Measurements from ENCODE around the gene CPO. TPM values are rescaled to one million over a fixed set of nuclear protein-coding genes. Genes with fewer than 3 reads are reported as not detected.

CPO gene
- total RNA-seq, 1 donor = not detected

GRCh38 chr2:206991070-206991469 lies 51.8 kb downstream of the CPO start:
- H3K27me3 ChIP-seq (ENCODE audit: insufficient read depth, low read length) = no peaks in the 10 kb centered on the region
- H2AFZ ChIP-seq (ENCODE audit: low read length) = no peak overlapping the region
- DNase-seq (ENCODE audit: insufficient read length, low spot score, missing footprints) = no peak
- H3K27ac ChIP-seq (ENCODE audit: low read depth, low read length) = no peak overlapping the region
- no peaks in the 10 kb centered on the region for H3K79me2 ChIP-seq (ENCODE audit: insufficient read depth, low read length)
- no peak overlapping the region for H3K4me2 ChIP-seq (ENCODE audit: insufficient read depth, low read length)
- H3K4me3 ChIP-seq (ENCODE audit: insufficient read depth, low read length) = no peak overlapping the region
- H3K4me1 ChIP-seq (ENCODE audit: insufficient read depth, low read length) = no peaks in the 10 kb centered on the region
- H3K9me3 ChIP-seq (ENCODE audit: low read depth, low read length) = no peaks in the 10 kb centered on the region
- TF ChIP-seq, protein P1, sequence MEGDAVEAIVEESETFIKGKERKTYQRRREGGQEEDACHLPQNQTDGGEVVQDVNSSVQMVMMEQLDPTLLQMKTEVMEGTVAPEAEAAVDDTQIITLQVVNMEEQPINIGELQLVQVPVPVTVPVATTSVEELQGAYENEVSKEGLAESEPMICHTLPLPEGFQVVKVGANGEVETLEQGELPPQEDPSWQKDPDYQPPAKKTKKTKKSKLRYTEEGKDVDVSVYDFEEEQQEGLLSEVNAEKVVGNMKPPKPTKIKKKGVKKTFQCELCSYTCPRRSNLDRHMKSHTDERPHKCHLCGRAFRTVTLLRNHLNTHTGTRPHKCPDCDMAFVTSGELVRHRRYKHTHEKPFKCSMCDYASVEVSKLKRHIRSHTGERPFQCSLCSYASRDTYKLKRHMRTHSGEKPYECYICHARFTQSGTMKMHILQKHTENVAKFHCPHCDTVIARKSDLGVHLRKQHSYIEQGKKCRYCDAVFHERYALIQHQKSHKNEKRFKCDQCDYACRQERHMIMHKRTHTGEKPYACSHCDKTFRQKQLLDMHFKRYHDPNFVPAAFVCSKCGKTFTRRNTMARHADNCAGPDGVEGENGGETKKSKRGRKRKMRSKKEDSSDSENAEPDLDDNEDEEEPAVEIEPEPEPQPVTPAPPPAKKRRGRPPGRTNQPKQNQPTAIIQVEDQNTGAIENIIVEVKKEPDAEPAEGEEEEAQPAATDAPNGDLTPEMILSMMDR (IDR thresholded peaks at IDR 0.05; ENCODE audit: extremely low read depth, low read depth, low read length) = no peak
- H3K36me3 ChIP-seq (ENCODE audit: insufficient read depth, low read length) = no peaks in the 10 kb centered on the region
- no peaks in the 10 kb centered on the region for H4K20me1 ChIP-seq (ENCODE audit: insufficient read depth, low read length)

GRCh38 chr2:206993396-206993911 lies 54.1 kb downstream of the CPO start:
- Histone ChIP-seq H3K9me3 (ENCODE audit: low read depth, low read length) (no peaks in the 10 kb centered on the region), H3K4me3 (ENCODE audit: insufficient read depth, low read length) (no peak overlapping the region), H3K27me3 (ENCODE audit: insufficient read depth, low read length) (no peaks in the 10 kb centered on the region), H3K27ac (ENCODE audit: low read depth, low read length) (no peak overlapping the region), H2AFZ (ENCODE audit: low read length) (no peak overlapping the region), H3K4me2 (ENCODE audit: insufficient read depth, low read length) (no peak overlapping the region), H3K79me2 (ENCODE audit: insufficient read depth, low read length) (no peaks in the 10 kb centered on the region), H4K20me1 (ENCODE audit: insufficient read depth, low read length) (no peaks in the 10 kb centered on the region), H3K4me1 (ENCODE audit: insufficient read depth, low read length) (no peaks in the 10 kb centered on the region), H3K36me3 (ENCODE audit: insufficient read depth, low read length) (no peaks in the 10 kb centered on the region)
- TF ChIP-seq, protein P1 (IDR thresholded peaks at IDR 0.05; ENCODE audit: extremely low read depth, low read depth, low read length) = no peak
- no peak for DNase-seq (ENCODE audit: insufficient read length, low spot score, missing footprints)

DNA sequence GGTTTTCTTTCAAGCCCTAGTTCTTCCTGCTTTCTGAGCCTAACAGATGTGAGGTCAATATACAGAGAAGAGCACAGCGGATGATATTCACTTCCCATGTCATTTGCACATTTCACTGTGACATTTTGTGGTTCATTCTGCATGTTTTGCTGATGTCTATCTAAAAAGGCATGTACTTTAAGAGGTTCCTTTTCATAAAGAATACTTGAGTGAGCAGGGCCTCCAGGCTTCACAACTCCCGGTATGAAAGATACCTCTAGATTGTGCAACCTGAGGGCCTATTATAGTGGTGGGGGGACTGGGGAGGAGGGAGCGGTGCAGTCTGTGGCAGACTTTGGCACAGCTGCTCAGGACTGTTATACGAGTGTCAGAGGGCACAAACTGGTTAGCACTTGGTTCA lies 54.6 kb downstream of the CPO start:
- Histone ChIP-seq H4K20me1 (ENCODE audit: insufficient read depth, low read length) (no peaks in the 10 kb centered on the region), H3K36me3 (ENCODE audit: insufficient read depth, low read length) (no peaks in the 10 kb centered on the region), H3K4me3 (ENCODE audit: insufficient read depth, low read length) (no peak overlapping the region), H2AFZ (ENCODE audit: low read length) (no peak overlapping the region), H3K27ac (ENCODE audit: low read depth, low read length) (no peak overlapping the region), H3K9me3 (ENCODE audit: low read depth, low read length) (no peaks in the 10 kb centered on the region), H3K4me1 (ENCODE audit: insufficient read depth, low read length) (no peaks in the 10 kb centered on the region), H3K79me2 (ENCODE audit: insufficient read depth, low read length) (no peaks in the 10 kb centered on the region), H3K4me2 (ENCODE audit: insufficient read depth, low read length) (no peak overlapping the region), H3K27me3 (ENCODE audit: insufficient read depth, low read length) (no peaks in the 10 kb centered on the region)
- TF ChIP-seq, protein P1 (IDR thresholded peaks at IDR 0.05; ENCODE audit: extremely low read depth, low read depth, low read length) = no peak
- no peak for DNase-seq (ENCODE audit: insufficient read length, low spot score, missing footprints)

- Histone ChIP-seq H3K4me2 (ENCODE audit: insufficient read depth, low read length) (no peak overlapping the region), H4K20me1 (ENCODE audit: insufficient read depth, low read length) (no peaks in the 10 kb centered on the region), H2AFZ (ENCODE audit: low read length) (no peak overlapping the region), H3K27ac (ENCODE audit: low read depth, low read length) (no peak overlapping the region), H3K4me1 (ENCODE audit: insufficient read depth, low read length) (no peaks in the 10 kb centered on the region), H3K4me3 (ENCODE audit: insufficient read depth, low read length) (no peak overlapping the region), H3K27me3 (ENCODE audit: insufficient read depth, low read length) (no peaks in the 10 kb centered on the region), H3K36me3 (ENCODE audit: insufficient read depth, low read length) (no peaks in the 10 kb centered on the region), H3K79me2 (ENCODE audit: insufficient read depth, low read length) (no peaks in the 10 kb centered on the region), H3K9me3 (ENCODE audit: low read depth, low read length) (no peaks in the 10 kb centered on the region)
- TF ChIP-seq, protein P1 (IDR thresholded peaks at IDR 0.05; ENCODE audit: extremely low read depth, low read depth, low read length) = no peak
- no peak for DNase-seq (ENCODE audit: insufficient read length, low spot score, missing footprints)
These were observed 57.3 kb downstream of the CPO start for GRCh38 chr2:206996556-206997065.
